NCI-H510A treated with DMSO at 0.1 percent for 48 hours (cell line): Measurements from ENCODE around the gene TCN2.
"Not testable (repeated sequence)": the region's sequence is repeated elsewhere in the genome, so short reads cannot be mapped to it uniquely, and the experiment has no call there.

ENCODE experiments used
- DNase-seq: peaks from one replicate; lab custom pipeline; 2025; lab: John Stamatoyannopoulos, UW

Gene TCN2

DNA sequence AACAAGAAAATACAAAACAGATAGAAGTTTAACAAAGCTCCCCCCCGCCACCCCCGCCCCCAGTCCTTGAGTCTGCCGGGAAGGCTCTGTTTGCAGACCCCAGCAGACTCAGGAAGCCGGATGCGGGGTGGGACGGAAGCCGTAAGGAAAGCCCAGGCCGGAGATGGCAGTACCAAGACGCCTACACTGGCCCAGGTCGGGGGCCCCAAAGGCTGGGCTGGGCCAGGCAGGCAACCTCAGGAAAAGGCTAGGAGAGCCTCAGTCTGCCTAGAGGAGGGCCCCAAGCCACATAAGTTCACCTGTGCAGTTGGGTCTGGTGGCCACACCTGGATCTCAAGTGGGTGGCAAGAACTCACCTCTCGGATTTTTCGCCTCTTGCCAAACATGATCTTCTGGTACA lies 28.5 kb upstream of the TCN2 start:
- DNase-seq: no peak

DNA sequence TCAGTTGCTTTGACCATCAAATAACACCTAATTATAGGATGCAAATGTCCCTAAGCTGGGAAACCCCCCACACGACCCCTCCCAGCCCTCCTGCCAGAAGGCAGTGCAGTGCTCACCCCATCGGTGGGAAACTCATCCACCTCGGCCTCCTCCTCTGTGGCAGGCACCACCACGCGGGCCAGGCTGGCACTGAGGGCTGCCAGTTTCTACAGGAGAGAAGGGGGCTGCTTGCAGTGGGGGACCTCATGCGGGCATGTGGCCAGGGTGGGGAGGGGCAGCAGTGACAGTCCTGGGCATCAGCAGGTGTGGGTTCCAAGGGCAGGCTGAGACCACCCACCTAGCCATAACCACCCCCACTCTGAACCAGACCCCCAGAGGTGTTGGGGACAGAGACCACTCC lies 26.1 kb upstream of the TCN2 start:
- DNase-seq: no peak

DNA sequence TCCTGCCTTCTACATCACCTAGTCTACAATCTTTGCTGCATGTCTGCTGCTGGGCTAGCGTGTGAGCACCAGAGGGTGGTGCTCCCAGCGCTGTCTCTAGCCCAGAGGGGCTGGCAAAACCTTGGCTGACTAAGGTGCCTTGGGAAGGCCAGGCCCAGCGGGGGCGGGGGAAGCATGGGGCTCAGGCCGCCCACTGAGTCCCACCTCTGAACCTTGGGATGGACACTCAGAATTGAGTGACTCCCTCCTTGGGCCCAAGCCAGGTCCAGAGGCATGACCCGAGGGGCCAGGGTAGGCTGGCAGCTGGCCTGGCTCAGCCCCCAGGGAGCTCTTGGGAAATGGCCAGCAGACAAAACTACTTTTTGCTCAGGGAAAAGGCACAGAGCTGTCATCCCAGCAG lies 24.9 kb upstream of the TCN2 start:
- no peak for DNase-seq

DNA sequence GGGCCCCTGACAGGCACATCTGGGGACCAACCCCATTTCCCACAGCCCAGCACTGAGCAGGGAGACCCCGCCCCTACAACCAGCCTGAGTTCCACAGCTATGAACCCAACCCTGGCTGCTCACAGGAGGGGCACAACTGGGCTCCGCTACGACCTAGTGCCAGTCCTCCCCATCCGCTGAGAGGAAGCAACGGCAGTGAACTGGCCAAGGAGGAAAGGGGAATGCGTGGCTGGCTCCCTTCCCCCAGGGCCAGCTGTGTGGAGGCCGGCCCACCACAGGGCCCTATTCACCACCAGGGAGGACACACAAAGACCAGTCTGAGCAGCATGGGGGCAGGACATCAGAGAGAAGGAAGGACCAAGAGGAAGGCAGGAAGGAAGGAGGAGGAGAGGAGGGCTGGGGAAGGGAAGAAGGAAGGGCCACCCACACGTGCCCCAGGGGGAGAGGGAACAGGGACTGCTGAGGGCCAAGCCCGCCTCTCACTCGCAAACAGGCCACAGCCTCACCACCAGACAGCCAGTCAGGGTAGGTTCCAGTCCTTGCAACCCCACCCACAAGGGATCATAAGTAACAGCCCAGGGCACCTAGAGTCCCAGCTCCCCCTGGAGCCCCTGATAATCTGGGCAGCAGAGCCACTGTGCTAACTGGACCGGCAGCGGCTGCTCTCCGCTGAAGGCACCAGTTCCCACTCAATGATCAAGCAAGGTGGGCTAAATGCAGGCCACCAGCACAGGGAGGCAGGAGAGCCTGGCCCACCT lies 24.0 kb upstream of the TCN2 start:
- DNase-seq: no peak

DNA sequence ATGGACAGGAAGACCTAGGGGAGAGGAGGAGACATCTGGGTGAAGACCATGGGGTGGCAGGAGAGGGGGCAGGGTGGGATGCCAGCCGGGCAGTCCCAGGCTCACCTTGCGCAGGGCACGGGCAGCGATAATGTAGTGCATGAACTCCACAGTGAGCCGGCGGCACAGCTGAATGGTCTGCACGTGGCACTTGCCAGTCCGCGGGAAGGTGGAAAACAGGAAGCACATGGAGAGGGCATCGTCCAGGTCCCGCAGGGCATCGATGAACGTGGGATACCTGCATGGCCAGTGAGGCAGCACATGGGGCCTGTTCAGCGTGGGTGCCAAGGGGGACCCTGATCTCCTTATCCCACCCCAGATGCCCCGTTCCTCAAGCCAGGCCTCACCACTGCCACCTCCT lies 22.5 kb upstream of the TCN2 start:
- DNase-seq: no peak

DNA sequence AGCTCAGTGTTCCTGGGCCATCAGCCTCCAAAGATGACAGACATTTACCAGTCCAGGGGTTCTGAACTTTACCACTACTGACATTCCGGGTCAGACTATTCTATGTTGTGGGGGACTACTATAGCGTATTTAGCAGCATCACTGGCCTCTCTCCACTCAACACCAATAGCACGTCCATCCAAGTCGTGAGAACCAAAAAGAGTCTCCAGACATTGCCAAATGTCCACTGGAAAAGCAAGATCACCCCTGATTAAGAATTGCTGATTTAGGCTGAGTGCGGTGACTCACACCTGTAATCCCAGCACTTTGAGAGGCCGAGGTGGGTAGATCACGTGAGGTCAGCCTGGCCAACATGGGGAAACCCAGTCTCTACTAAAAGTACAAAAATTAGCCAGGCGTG lies 20.6 kb upstream of the TCN2 start:
- no peak for DNase-seq

DNA sequence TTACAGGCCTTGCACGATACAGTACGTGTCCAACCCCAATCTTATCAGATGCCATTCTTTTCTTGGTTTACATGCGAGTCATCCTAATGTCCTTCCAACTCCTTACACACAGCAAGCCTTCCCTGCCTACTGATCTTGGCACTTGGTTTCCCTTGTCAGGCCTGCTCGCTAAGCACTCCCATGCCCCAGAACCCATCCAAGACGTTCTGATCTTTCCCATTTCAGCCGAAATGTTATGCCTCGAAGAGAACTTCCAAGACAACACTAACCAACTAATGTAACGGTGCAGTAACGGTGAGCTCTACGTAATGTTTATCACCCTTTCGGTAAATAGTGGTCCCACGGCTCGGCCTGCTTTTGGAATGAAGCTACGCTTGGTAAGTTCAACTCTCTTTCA lies 15.8 kb upstream of the TCN2 start:
- DNase-seq: no peak

DNA sequence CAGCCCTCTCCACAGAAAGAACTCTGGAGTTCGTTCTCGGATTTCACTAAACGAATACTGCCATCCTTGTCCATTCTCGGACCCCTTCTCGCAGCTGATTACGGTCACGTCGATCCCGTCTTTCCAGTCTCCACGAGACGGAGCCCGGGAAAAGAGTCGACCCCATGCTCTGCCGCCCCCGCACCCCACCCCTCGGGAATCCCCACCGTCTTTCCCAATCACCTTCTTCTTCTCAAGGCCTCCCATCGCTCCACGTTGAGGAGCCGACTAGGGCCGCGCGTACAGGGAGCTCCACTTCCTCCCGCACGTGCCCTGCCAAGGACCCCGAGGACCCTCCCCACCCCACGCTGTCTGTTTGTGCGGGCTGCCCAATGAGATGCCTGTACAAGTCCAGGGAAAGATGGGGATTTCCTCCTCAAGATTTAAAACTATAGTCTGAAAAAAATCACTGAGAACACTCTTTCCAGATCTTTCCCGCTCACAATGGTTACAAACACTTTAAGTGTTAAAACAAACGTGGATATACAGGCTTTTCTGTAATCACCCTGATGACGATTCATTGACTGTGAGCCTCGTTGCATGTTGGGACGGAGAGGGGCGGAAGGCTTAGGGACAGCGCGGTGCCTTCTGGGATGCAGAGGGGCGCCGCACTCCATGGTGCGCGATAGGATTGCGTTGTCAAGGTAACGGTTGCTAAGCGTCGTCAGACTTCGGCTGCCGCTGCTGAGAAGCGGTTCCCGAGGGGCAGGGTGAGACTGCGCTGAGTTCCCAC lies 15.2 kb upstream of the TCN2 start, which contains the start of gene PES1:
Gene PES1 (minus strand): TSS at position 323 of the 772 bp plus-strand sequence. CDS start 77 bp downstream, at position 246.
- DNase-seq: peak; percentile 96

DNA sequence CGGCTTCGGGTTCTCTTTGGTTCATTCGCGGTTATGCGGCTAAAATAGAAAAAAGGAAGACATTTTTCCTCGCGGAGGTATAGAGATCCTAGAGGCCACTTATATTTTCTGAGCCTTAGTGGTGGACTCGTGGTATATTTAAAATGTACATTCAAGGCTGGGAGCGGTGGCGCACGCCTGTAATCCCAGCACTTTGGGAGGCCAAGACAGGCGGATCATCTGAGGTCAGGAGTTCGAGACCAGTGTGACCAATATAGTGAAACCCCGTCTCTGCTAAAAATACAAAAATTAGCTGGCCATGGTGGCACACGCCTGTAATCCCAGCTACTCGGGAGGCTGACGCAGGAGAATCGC lies 14.6 kb upstream of the TCN2 start:
- not testable (repeated sequence) for DNase-seq

DNA sequence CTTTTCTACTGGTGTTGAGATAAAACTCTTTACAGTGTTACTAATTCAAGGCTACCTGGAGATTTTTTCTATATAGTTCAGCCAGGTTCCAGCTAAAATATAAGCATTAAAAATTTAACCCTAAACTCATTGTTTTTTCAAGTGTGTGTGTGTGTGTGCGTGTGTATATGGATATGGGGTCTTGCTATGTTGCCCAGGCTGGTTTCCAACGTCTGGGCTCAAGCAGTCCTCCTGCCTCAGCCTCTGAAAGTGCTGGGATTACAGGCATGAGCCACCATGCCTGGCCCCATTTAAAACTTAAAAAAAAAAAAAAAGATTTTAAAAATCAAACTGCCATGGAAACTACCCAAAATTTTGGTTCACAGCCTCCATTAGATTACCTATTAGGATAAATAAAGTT lies 10.8 kb upstream of the TCN2 start:
- no peak for DNase-seq

DNA sequence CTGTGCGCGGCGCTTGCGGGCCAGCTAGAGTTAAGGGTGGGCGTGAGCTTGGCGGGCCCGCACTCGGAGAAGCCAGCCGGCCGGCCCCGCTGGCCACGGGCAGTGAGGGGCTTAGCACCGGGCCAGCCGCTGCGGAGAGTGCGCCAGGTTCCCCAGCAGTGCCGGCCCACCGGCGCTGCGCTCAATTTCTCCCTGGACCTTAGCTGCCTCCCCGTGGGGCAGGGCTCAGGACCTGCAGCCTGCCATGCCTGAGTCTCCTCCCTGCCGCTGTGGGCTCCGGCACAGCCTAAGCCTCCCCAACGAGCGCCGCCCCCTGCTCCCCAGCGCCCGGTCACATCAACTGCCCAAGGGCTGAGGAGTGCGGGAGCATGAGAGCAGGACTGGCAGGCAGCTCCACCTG lies 10.1 kb upstream of the TCN2 start:
- no peak for DNase-seq

DNA sequence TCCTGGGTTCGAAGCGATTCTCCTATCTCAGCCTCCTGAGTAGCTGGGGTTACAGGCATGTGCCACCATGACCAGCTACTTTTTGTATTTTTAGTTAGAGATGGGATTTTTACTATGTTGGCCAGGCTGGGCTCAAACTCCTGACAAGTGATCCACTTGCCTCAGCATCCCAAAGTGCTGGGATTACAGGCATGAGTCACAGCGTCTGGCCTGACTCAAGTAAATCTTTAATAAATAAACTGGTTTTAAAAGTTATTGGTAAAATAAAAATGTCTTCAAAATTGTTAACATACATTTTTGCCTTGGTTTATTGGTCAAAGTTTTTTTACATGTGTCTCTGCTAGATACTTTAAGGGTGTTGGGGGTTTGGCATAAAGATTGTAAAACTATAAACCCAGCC lies 8.0 kb upstream of the TCN2 start:
- no peak for DNase-seq

DNA sequence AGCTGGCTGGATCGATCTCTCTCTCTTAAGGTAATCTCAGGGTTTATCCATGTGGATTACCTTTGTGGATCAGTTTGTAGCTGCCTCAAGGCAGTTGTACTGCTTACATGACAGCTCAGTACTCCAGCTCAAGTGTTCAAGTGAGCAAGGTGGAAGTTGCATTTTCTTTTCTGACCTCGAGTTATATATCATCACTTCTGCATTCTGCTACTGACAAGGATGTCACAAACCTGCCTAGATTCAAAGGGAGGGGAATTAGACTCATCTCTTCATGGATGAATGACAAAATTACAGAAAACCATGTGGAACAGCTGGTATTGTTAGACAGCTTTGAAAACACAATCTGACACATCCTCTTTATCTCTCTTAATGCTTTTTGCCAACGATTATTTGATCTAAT lies 6.1 kb upstream of the TCN2 start:
- no peak for DNase-seq

DNA sequence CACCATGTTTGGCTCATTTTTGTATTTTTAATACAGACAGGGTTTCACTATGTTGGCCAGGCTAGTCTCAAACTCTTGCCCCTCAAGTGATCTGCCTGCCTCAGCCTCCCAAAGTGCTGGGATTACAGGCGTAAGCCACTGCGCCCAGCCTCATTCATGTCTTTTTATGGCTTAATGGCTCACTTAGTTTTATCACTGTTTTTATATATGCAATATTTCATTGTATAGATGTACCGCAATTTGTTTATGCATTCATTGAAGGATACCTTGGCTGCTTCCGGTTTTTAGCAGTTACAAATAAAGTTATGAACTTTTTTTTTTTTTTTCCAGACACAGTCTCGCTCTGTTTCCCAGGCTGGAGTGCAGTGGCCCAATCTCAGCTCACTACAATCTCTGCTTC lies 5.5 kb upstream of the TCN2 start:
- no peak for DNase-seq

DNA sequence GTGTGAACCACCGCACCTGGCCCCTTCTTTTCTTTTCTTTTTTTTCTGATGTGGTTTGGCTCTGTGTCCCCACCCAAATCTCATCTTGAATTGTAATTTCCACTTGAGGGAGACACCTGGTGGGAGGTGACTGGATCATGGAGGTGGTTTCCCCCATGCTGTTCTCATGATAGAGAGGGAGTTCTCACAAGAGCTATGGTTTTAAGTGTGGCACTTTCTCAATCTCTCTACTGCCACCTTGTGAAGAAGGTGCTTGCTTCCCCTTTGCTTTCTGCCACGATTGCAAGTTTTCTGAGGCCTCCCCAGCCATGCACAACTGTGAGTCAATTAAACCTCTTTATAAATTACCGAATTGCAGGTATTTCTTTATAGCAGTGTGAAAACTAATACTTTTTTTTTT lies 4.9 kb upstream of the TCN2 start:
- no peak for DNase-seq

DNA sequence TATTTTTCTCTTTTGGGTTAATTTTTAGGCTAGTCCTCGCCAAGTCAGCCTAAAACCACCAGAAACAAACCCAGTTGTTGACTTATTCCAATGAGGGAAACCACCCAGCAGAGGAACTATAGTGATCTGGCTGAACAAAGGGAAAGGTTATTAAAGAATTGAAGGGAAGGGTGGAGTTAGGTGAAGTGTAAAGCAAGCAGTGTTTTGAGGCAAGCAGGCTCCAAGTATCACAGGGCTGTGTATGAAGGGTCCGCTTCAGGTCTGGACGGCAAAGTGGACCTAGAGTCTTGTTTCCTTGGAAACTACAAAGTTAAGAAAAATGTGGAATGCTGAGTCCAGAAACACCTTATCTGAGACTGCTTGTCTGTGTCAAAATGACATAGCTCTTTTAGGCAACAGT lies 3.2 kb upstream of the TCN2 start:
- DNase-seq: no peak

DNA sequence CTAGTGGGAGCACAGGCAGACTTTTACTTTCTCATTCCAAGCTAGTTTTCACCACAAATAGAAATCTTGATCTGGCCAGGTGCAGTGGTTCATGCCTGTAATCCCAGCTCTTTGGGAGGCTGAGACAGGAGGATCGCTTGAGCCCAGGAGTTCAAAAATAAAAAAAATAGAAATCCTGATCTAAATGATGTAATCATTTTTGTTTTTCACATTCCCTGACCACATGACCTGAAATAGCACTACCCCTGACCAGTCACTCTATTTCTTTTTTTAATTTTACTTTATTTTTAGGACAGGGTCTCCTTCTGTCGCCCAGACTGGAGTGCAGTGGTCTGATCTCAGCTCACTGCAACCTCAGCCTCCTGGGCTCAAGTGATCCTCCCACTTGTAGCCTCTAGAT lies 2.3 kb upstream of the TCN2 start:
- DNase-seq: no peak

DNA sequence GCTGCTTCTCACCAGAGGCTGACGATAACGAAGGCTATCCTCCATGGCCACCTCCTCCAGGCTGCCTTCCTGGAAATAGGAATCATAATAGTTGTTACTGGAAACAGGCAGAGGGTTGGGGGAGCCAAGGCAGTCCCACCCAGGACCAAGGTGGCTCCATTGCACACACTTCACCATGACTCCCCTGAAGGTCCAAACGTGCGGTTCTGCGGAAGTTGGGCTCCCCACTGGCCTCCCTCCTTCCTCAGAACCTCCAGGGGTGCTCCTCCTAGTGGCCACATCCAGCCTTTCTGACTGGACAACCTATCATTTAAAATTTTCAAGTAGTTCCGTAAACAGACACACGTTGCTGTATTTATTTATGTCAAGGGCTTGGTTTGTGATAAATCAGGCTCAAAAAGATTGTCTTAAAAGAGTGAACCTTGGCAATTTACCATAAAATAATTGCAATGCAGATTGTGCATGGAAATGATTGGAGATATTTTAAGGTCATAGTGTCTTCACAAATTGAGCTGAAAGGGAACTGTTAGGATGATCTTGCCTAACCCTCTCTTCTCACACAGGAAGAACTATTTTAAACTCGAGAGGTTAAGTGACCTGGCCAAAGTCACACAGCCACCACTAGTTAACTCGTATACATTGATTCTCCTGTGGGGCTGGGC lies 1.4 kb upstream of the TCN2 start:
- peak; percentile 66 for DNase-seq

DNA sequence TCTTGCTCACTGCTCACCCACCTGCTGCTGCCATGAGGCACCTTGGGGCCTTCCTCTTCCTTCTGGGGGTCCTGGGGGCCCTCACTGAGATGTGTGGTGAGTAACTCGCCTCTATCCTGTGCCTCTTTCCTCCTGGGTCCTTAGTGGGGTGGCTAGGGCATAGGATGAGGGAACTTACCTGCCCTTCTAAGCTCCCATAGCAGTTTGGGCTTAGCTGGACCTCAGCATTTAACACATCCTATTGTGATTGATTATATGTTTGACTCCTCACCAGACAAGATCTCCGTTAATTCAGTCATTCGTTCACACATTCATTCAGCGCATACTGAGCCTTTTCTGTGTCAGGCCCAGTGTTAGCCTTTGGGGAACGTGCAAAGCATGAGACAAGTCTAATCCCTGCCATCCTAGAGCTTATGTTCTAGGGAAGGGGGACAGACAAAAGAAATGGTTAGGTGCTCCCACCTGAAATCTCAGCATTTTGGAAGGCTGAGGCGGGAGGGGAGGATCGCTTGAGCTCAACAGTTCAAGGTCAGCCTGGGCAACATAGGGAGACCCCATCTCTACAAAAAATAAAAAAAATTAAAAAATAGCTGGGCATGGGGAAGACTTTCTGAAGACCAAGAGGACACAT lies 441 bp downstream of the TCN2 start:
- peak; percentile 28 for DNase-seq

DNA sequence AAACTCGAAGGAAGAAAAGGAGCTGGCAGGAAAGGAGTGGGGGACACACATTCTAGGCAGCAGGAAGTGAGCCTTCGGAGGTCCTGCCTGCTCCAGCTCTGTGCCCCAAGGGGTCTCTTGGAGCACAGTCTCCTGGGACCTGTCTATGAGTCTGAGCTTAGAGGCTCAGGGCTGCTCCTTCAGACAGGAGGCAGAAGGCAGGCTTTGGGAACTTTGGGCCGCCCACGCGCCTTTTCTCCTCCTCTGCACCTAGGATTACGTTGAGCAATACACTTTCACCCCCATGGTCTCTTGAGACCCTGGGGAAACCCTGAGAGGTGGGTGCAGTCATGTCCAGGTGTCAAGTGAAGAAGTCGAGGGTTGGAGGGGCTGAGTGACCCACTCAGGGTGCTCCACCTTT lies 965 bp downstream of the TCN2 start:
- DNase-seq: no peak

DNA sequence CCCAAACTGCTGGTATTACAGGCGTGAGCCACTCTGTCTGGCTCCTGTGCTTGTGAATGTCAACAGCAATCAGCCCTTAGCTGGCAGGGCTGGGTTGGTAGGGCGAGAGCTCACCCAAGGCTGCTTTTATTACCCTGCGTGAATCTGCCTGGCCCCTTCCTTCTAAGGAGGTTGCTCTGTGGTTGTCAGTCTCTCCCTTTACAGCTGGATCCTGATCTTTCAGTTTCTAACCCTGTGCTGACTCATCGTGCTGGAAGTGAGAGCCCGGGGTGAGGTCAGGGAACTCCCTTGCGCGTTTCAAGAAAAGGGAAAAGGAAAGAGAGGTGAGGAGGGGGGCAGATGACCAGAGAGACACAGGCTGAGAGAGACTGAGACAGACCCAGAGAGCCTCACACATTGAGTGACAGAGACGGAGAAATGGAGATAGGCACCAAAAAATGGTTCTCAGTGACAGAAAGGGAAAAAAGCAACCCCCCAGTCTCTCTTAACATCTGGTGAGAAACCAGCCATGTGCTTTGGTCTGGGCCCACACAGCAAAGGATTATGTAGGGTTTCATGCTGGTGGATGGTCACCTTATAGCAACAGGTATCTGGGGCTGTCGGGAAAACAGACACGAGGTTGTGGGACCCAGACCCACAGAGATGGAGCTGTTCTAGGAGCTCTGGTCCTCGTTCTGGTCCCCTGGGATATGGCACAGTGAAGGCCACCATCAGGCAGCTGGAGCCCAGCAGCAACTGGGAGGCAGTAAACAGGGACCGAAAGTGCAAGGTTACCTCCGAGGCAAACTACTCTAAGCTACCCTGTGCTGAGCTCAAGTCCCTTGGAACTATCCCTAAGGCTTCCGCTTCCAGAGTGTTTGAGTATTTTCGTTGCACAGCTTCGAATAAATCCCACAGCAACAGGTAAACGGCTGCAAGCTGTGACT lies 2.5 kb downstream of the TCN2 start:
- DNase-seq: no peak

DNA sequence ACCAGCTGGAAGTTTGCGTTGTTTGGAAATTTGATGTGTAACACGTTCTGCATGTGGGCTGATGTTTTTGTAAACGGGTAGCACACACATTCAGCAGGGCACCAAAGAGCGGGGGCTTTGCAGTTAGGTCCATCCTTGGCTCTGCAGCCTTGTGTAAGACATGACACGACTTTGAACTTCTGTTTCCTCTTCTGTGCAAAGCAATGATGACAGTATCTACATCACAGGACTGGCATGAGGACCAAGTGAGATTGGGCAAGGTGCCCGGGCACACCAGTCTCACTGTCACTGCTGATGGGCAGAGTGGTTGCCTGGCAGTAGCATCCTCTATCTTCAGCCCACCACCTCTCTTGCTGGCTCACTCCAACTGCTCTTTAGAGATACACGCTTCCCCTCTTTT lies 3.3 kb downstream of the TCN2 start:
- no peak for DNase-seq
